BJ (cell line): ENCODE measurements around the gene TMEM217. TPM values are rescaled to one million over a fixed set of nuclear protein-coding genes. Genes with fewer than 3 reads are reported as not detected.

Experiments used
- CTCF ChIA-PET: fragments of 350-600 bp; formaldehyde crosslinking; extraction: SDS; loops from one replicate; lab custom pipeline; 2021; ENCODE audit warnings: antibody characterized with exemption, inconsistent platforms; lab: Yijun Ruan, JAX
- POLR2A ChIA-PET: fragments of 300-600 bp; sonication (Branson Sonifier 250); formaldehyde crosslinking; extraction: SDS; loops from one replicate; lab custom pipeline; 2021; ENCODE audit warnings: antibody characterized with exemption; lab: Charles Lee
- DNase-seq: peaks from one replicate; pipeline ENCODE4 v3.0.0-alpha.2; 2011; ENCODE audit warnings: low read depth
- H3K27me3 ChIP-seq: 2 replicates; pipeline ENCODE4 v1.6.0; 2011; ENCODE audit warnings: low read length; ENCODE audit not compliant: control insufficient read depth, insufficient read depth
- H3K36me3 ChIP-seq: 2 replicates; pipeline ENCODE4 v1.5.1; 2011; ENCODE audit warnings: low read length; ENCODE audit not compliant: control insufficient read depth, insufficient read depth
- H3K4me3 ChIP-seq: 2 replicates; pipeline ENCODE4 v1.5.1; 2011; ENCODE audit warnings: low read depth, mild to moderate bottlenecking, control low read depth, low read length
- polyA plus RNA-seq: library from polyadenylated mRNA; depleted of rRNA; stranded (reverse); fragments of >200 nt; gene quantifications from 2 replicates; pipeline ENCODE4 v1.2.3, GENCODE V29; 2011
- TF ChIP-seq, protein P1 (sequence below): IDR thresholded peaks from 2 replicates; pipeline ENCODE4 v1.5.1; 2011; ENCODE audit warnings: low read depth, mild to moderate bottlenecking, control low read depth, inconsistent platforms, low read length, moderate library complexity; ENCODE audit not compliant: insufficient read depth

TMEM217 gene
- polyA plus RNA-seq, 1 experiment: 2.3 TPM

DNA sequence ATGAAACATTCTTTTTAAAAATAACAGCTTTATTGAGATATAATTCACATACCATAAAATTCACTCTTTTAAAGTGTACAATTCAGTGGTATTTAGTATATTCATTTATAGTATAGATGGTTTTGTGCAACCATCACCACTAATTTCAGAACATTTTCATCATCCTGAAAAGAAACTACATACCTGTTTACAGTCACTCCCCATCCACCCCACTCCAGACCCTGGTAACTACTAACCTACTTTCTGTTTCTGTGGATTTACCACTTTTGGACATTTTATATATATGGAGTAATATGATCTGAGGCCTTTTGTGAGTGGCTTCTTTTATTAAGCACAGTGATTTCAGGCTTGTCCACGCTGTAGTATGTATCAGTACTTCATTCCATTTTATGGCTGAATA lies 2.5 kb upstream of the TMEM217 start:
- CTCF ChIA-PET: interaction anchor here (0.9 kb wide), 1 partner anchor 20 kb away, joined by 3 read pairs; no protein-coding TSS in a partner anchor
- Histone ChIP-seq H3K27me3 (no peaks in the 10 kb centered on the region), H3K4me3 (no peak overlapping the region), H3K36me3 (no peaks in the 10 kb centered on the region)
- POLR2A ChIA-PET: no interaction called here
- no peak for DNase-seq
- TF ChIP-seq, protein P1, sequence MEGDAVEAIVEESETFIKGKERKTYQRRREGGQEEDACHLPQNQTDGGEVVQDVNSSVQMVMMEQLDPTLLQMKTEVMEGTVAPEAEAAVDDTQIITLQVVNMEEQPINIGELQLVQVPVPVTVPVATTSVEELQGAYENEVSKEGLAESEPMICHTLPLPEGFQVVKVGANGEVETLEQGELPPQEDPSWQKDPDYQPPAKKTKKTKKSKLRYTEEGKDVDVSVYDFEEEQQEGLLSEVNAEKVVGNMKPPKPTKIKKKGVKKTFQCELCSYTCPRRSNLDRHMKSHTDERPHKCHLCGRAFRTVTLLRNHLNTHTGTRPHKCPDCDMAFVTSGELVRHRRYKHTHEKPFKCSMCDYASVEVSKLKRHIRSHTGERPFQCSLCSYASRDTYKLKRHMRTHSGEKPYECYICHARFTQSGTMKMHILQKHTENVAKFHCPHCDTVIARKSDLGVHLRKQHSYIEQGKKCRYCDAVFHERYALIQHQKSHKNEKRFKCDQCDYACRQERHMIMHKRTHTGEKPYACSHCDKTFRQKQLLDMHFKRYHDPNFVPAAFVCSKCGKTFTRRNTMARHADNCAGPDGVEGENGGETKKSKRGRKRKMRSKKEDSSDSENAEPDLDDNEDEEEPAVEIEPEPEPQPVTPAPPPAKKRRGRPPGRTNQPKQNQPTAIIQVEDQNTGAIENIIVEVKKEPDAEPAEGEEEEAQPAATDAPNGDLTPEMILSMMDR: no peak

DNA sequence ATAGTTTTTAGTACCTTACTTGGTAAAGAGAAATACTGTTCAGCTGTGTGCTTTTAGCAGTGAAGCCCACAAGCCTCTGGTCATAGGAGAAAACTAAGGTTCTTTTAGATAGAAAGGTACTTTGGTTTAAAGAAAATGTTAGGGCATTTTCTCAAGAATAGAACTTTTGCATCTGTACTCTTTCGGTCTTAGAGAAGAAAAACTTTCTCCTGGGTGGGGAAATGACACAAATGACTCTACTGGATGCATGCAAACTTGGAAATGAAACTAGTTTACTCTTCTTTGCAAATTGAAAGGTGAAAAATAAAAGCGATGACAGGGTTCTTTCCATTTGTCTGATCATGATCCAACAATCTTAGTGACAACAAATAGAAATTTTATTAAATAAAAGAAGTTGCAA lies 2.1 kb upstream of the TMEM217 start:
- CTCF ChIA-PET: interaction anchor here (0.9 kb wide), 1 partner anchor 20 kb away, joined by 3 read pairs; no protein-coding TSS in a partner anchor
- Histone ChIP-seq H3K36me3 (no peaks in the 10 kb centered on the region), H3K4me3 (no peak overlapping the region), H3K27me3 (no peaks in the 10 kb centered on the region)
- no peak for DNase-seq
- POLR2A ChIA-PET: no interaction called here
- TF ChIP-seq, protein P1: no peak

DNA sequence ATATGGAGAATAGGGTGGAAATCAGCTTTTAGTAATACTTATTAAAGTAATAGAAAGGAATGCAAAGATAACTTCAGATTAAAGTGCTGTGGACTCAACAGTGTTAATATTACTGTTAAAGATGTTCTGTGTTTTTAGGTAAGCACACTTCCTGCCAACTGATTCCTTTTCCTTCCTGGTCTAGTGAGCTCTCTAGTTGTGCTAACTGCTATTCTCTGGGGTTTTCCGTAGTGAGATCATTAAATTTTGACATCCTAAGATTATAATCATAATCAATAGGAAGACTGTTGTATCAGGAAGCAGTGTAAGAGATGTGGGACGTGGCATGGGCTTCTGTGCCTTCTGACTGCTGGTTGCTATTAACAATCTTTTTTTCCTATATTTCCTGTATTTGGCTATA lies 1.2 kb upstream of the TMEM217 start:
- CTCF ChIA-PET: interaction anchor here (0.7 to 0.8 kb wide), 2 partner anchors 29 to 49 kb away, joined by 3 to 4 read pairs; no protein-coding TSS in a partner anchor
- TF ChIP-seq, protein P1: no peak
- Histone ChIP-seq H3K36me3 (no peaks in the 10 kb centered on the region), H3K27me3 (no peaks in the 10 kb centered on the region), H3K4me3 (no peak overlapping the region)
- POLR2A ChIA-PET: no interaction called here
- DNase-seq: no peak

DNA sequence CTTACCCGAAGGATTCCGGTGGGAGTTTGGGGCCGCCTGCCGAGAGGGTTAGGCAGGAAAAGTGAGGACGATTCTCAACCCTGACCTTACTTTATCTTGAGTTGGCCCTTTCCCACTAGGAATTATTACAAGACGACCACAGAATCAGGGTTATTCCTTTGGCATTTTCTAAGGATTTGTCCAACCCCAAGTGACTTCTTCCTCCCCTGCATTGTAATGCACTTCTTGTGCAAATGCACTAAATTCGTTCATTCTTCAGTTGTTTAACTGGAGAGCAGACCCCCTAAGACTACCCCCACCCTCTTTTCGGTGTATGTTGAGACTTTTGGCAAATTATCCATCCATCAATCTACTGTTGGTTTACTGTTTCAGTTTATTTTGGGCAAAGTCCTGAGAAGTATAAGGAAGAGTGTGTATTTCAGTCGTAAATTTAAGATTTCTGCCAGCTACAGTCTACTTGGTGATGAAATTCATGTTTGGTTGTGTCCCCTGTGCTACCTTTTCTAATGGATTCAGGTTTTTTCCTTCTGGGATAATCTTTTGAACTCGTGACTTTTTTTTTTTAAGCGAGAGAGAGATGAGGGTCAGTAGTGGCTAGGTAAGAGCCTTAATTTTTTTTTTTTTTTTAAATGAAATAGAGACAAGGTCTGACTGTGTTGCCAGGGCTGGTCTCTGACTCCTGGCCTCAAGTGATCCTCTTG lies 611 bp upstream of the TMEM217 start:
- CTCF ChIA-PET: interaction anchor here (0.7 to 1.0 kb wide), 3 partner anchors 15 to 48 kb away, joined by 3 to 4 read pairs (median 4); no protein-coding TSS in a partner anchor
- DNase-seq: no peak
- POLR2A ChIA-PET: no interaction called here
- Histone ChIP-seq H3K36me3 (no peaks in the 10 kb centered on the region), H3K27me3 (no peaks in the 10 kb centered on the region), H3K4me3 (peak overlapping the region; percentile 82)
- TF ChIP-seq, protein P1: no peak

DNA sequence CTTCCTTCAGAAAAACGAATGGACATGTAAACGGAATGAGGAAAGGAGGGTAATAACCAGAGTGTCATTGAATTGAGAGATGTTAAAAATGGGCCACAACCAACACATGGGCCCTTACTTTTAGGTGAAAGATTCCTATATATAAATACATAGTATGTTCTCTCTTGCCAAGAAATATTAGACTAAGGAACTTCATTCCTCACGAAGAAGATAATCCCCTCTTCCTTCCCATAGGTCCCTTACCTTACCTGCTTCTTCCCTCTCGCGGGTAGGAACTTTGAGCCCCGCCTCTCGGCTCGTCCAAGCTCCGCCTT lies 667 bp downstream of the TMEM217 start:
- POLR2A ChIA-PET: interaction anchor here (0.6 kb wide), 1 partner anchor 64 kb away, joined by 4 read pairs; no protein-coding TSS in a partner anchor
- H3K4me3 ChIP-seq: peak overlapping the region; percentile 82

More for the DNA sequence above, 667 bp downstream of the TMEM217 start:
- TF ChIP-seq, protein P1: no peak
- CTCF ChIA-PET: interaction anchor here (0.8 to 1.0 kb wide), 2 partner anchors 12 to 14 kb away, joined by 4 read pairs; no protein-coding TSS in a partner anchor
- Histone ChIP-seq H3K36me3 (no peaks in the 10 kb centered on the region), H3K27me3 (no peaks in the 10 kb centered on the region)
- DNase-seq: no peak
